K562 (cell line): ENCODE results near the gene EML6. TPM values are rescaled to one million over a fixed set of nuclear protein-coding genes. Genes with fewer than 3 reads are reported as not detected.

Experiments
- ATAC-seq: fragments of 200-7000 bp; cut with Tn5 transposase; 3 replicates; pipeline ENCODE4 v1.9.1; 2020; ENCODE audit warnings: moderate library complexity
- BruUV-seq: library from RNA; stranded (reverse); fragments of 400-500 nt; replicated peaks from 2 replicates; lab custom pipeline; 2021; lab: Mats Ljungman, UMichigan
- CTCF ChIA-PET: fragments of 300-600 bp; formaldehyde crosslinking; extraction: SDS; loops from one replicate; lab custom pipeline; 2021; ENCODE audit warnings: low intra/inter-chr PET ratio; lab: Yijun Ruan, JAX
- POLR2A ChIA-PET: fragments of 300-600, 350-650 bp; sonication (Branson Sonifier 250); formaldehyde crosslinking; extraction: SDS; loops from one replicate; lab custom pipeline; 2021; ENCODE audit warnings: antibody characterized with exemption, inconsistent platforms; lab: Yijun Ruan, JAX
- DNase-seq, 4 experiments: peaks; one replicate each; pipeline versions ENCODE4 v3.0.0 to v3.0.0-alpha.2; 2011 to 2018; ENCODE audit warnings: low spot score in 3 of 4, mixed read lengths in 3 of 4; ENCODE audit errors: extremely low read depth in 1 of 4
- FAIRE-seq: peaks from 2 replicates; lab custom pipeline; 2011; peaks lifted over from hg19 to GRCh38; lab: Jason Lieb, UNC
- H2AFZ ChIP-seq: 2 replicates; pipeline ENCODE4 v1.6.0; 2011; ENCODE audit warnings: low read depth, low read length, control low read depth, inconsistent platforms
- H3K27ac ChIP-seq: fragments of 200-600 bp; 3 replicates; pipeline ENCODE4 v1.8.0; 2011; ENCODE audit warnings: low read depth, mild to moderate bottlenecking, control low read depth, inconsistent platforms, low read length, moderate library complexity, mixed read lengths; ENCODE audit errors: extremely low read depth
- H3K27me3 ChIP-seq, 2 experiments: fragments of 300-600 bp in 1 of 2; 2 replicates in 1 of 2; 3 replicates in 1 of 2; pipeline versions ENCODE4 v1.6.0 to v1.8.0; 2011; ENCODE audit warnings: inconsistent platforms in 2 of 2, low read length in 2 of 2, mild to moderate bottlenecking in 1 of 2, mixed read lengths in 1 of 2, moderate library complexity in 1 of 2; ENCODE audit not compliant: control insufficient read depth in 2 of 2, insufficient read depth in 2 of 2
- H3K36me3 ChIP-seq: fragments of 300-600 bp; 3 replicates; pipeline ENCODE4 v1.8.0; 2011; ENCODE audit warnings: mild to moderate bottlenecking, low read length, inconsistent platforms; ENCODE audit not compliant: control insufficient read depth, insufficient read depth
- H3K4me1 ChIP-seq, 2 experiments: fragments of 200-600 bp in 1 of 2; replicated peaks in 1 of 2; 2 replicates in 1 of 2; 3 replicates in 1 of 2; pipeline versions ENCODE4 v1.5.1 to v1.8.0; 2011; ENCODE audit warnings: inconsistent platforms in 2 of 2, low read length in 2 of 2, mild to moderate bottlenecking in 1 of 2, mixed read lengths in 1 of 2, moderate library complexity in 1 of 2; ENCODE audit not compliant: control insufficient read depth in 2 of 2, insufficient read depth in 2 of 2
- H3K4me2 ChIP-seq: 2 replicates; pipeline ENCODE4 v1.6.1; 2011; ENCODE audit warnings: low read length, control low read depth, inconsistent platforms, mixed read lengths; ENCODE audit not compliant: insufficient read depth
- H3K4me3 ChIP-seq: fragments of 200-600 bp; sonication (generic), shearing (Covaris generic); 2 replicates; pipeline ENCODE4 v1.5.1; 2016; ENCODE audit warnings: control low read depth, inconsistent platforms
- H3K79me2 ChIP-seq: fragments of 200-600 bp; 3 replicates; pipeline ENCODE4 v1.8.0; 2011; ENCODE audit warnings: low read length, inconsistent platforms; ENCODE audit not compliant: control insufficient read depth, insufficient read depth
- H3K9ac ChIP-seq, 2 experiments: 2 replicates each; pipeline versions ENCODE4 v1.6.0 to v1.6.1; 2011; ENCODE audit warnings: low read depth in 2 of 2, low read length in 2 of 2, control low read depth in 1 of 2, inconsistent platforms in 1 of 2, mild to moderate bottlenecking in 1 of 2, mixed read lengths in 1 of 2; ENCODE audit not compliant: insufficient read depth in 1 of 2
- H3K9me1 ChIP-seq: one replicate; pipeline ENCODE4 v1.6.0; 2011; ENCODE audit warnings: inconsistent platforms, mild to moderate bottlenecking, low read length, moderate library complexity; ENCODE audit not compliant: control insufficient read depth, insufficient read depth
- H3K9me3 ChIP-seq: replicated peaks from 2 replicates; pipeline ENCODE4 v1.5.1; 2011; ENCODE audit warnings: low read depth, low read length, inconsistent platforms; ENCODE audit not compliant: control insufficient read depth, insufficient read depth
- H4K20me1 ChIP-seq: replicated peaks from 2 replicates; pipeline ENCODE4 v1.6.1; 2011; ENCODE audit warnings: low read length, inconsistent platforms, mixed read lengths; ENCODE audit not compliant: control insufficient read depth, insufficient read depth
- ADNP ChIP-seq: fragments of 200-800 bp; sonication (Bioruptor generic); IDR thresholded peaks from 2 replicates; pipeline ENCODE4 v1.6.1; 2016; ENCODE audit warnings: missing genetic modification characterization, missing compliant biosample characterization
- ARID1B ChIP-seq: fragments of 450-650 bp; IDR thresholded peaks from 2 replicates; pipeline ENCODE4 v1.6.1; 2016; ENCODE audit warnings: antibody characterized with exemption, mild to moderate bottlenecking, inconsistent platforms
- ASH1L ChIP-seq: fragments of 450-650 bp; IDR thresholded peaks from 2 replicates; pipeline ENCODE4 v1.6.1; 2018; ENCODE audit warnings: borderline replicate concordance, mild to moderate bottlenecking, low read depth; ENCODE audit not compliant: partially characterized antibody
- CAMTA2 ChIP-seq: fragments of 250-450 bp; sonication (Bioruptor Pico); conservative IDR thresholded peaks from 2 replicates; pipeline ENCODE4 v1.5.1; 2022
- EWSR1 ChIP-seq: fragments of 450-650 bp; IDR thresholded peaks from 2 replicates; pipeline ENCODE4 v1.6.1; 2018; ENCODE audit warnings: borderline replicate concordance, mild to moderate bottlenecking, low read depth, moderate library complexity; ENCODE audit not compliant: partially characterized antibody
- HDAC8 ChIP-seq: fragments of 450-650 bp; IDR thresholded peaks from 2 replicates; pipeline ENCODE4 v1.6.1; 2016; ENCODE audit warnings: mild to moderate bottlenecking, missing genetic modification characterization, moderate library complexity, missing compliant biosample characterization
- POLR3G ChIP-seq: IDR thresholded peaks from 2 replicates; pipeline ENCODE4 v1.6.1; 2011; ENCODE audit not compliant: insufficient read length, insufficient replicate concordance; ENCODE audit errors: extremely low read depth
- RB1 ChIP-seq: fragments of 450-650 bp; IDR thresholded peaks from 2 replicates; pipeline ENCODE4 v1.6.1; 2017; ENCODE audit warnings: low read depth, mild to moderate bottlenecking
- TCF7 ChIP-seq: sonication (generic); IDR thresholded peaks from 2 replicates; pipeline ENCODE4 v1.6.1; 2016; ENCODE audit warnings: antibody characterized with exemption, borderline replicate concordance
- TOE1 ChIP-seq, 2 experiments: fragments of 450-650 bp in 1 of 2; sonication (generic) in 1 of 2; formaldehyde crosslinking in 1 of 2; IDR thresholded peaks; 2 replicates each; pipeline versions ENCODE4 v1.7.1 to v1.8.0; 2016 to 2022; ENCODE audit warnings: borderline replicate concordance in 2 of 2, mild to moderate bottlenecking in 2 of 2, antibody characterized with exemption in 1 of 2, inconsistent platforms in 1 of 2, low read depth in 1 of 2, missing genetic modification reagents in 1 of 2, moderate library complexity in 1 of 2
- ZNF140 ChIP-seq: fragments of 250-450 bp; sonication (Bioruptor Pico); IDR thresholded peaks from 2 replicates; pipeline ENCODE4 v1.8.0; 2021; ENCODE audit warnings: moderate library complexity, mild to moderate bottlenecking, inconsistent platforms
- WGBS: fragments of 100-300 bp; shearing (Covaris generic); methylation state at CpG from one replicate; pipeline ENCODE4 v1.1.6; 2016; ENCODE audit warnings: low coverage, mixed read lengths; ENCODE audit not compliant: insufficient coverage; ENCODE audit errors: missing lambda C conversion rate; 5-methylcytosine and 5-hydroxymethylcytosine counted together
- in situ Hi-C: fragments of 300-500 bp; cut with MboI; formaldehyde crosslinking; loops from 4 replicates; pipeline ENCODE4 v1.15.0; 2018; ENCODE audit warnings: inconsistent platforms, mixed read lengths
- intact Hi-C: fragments of 100-400 bp; cut with micrococcal nuclease; formaldehyde crosslinking; loops from 2 replicates; pipeline ENCODE4 v1.14.2; 2022
- polyA plus RNA-seq, 8 experiments: library from polyadenylated mRNA; depleted of rRNA in 4 of 8; stranded (reverse) in 5 of 8; unstranded in 3 of 8; fragments of >200 nt; fragmentation: Nextera tagmentation in 2 of 8; fragmentation: Illumina TruSeq in 1 of 8; extraction: Ambion mirVana in 2 of 8; extraction: Trizol in 1 of 8; gene quantifications; 2 replicates each; pipeline versions ENCODE4 v1.2.1 to v1.2.3, GENCODE V29; 2011 to 2014; ENCODE audit warnings: inconsistent platforms in 1 of 8, missing spikeins in 1 of 8
- total RNA-seq, 7 experiments: library from RNA; depleted of rRNA in 6 of 7; stranded (reverse); fragments of >200 nt in 6 of 7; fragmentation: Illumina TruSeq in 2 of 7; extraction: Trizol in 2 of 7; gene quantifications; 2 replicates each; pipeline versions ENCODE4 v1.2.1 to v1.2.3, GENCODE V29; 2011 to 2021; ENCODE audit warnings: low replicate concordance in 1 of 7
- TF ChIP-seq, protein P1 (sequence below): fragments of 250-450 bp; sonication (Bioruptor Pico); IDR thresholded peaks from 2 replicates; pipeline ENCODE4 v1.8.0; 2021; ENCODE audit warnings: moderate library complexity, mild to moderate bottlenecking, inconsistent platforms
- TF ChIP-seq, protein P2 (sequence below): sonication (generic); formaldehyde crosslinking; IDR thresholded peaks from 2 replicates; pipeline ENCODE4 v1.8.1; 2023; ENCODE audit warnings: mild to moderate bottlenecking, missing genetic modification reagents

EML6 gene
- total and polyA plus RNA-seq, 9 of the 15 experiments (the other 6 are each of a cell fraction or from before 2014, with no cell fraction given): 0.07 to 0.56 (median 0.25) TPM

DNA sequence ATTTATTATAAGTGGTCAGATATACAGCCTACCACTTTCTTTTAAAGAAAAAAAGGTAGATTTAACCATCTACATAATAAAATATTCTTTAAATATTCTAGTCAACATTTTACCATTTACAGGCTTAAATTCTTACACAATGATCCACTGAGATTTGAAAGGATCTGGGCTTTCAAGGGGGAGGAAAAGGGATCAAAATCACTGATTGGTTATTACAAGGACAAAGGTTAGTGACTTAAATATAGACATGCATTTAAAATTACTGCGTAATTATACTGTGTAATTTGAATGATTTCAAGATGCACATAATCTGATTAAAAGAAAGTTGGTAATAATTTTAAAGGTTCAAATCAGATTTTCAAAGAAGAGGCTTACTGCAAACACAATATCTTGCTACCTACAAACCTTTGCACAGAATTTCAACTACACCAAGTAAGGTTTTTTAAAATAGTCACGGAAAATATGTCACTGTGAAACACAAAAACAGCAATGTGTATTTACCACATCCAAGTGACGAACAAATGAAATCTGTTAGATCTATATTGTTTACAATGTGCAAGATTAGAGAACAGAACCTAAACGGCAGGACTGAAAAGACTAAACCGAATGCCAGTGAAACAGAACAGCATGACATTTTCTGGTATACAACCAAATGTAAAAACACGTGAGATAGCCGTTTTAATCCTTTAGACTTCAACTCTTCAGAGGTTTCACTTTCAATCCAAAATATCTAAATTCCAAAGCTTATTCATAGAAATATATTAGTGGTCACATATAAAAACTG lies 286.0 kb downstream of the EML6 start (continued):
- TF ChIP-seq TOE1 (IDR thresholded peaks at IDR 0.05; ENCODE audit: borderline replicate concordance) (no peak), TOE1 (CRISPR knock-in tag; IDR thresholded peaks at IDR 0.05; ENCODE audit: borderline replicate concordance, low read depth) (no peak), ADNP (tag) (no peak)
- TF ChIP-seq, protein P1, sequence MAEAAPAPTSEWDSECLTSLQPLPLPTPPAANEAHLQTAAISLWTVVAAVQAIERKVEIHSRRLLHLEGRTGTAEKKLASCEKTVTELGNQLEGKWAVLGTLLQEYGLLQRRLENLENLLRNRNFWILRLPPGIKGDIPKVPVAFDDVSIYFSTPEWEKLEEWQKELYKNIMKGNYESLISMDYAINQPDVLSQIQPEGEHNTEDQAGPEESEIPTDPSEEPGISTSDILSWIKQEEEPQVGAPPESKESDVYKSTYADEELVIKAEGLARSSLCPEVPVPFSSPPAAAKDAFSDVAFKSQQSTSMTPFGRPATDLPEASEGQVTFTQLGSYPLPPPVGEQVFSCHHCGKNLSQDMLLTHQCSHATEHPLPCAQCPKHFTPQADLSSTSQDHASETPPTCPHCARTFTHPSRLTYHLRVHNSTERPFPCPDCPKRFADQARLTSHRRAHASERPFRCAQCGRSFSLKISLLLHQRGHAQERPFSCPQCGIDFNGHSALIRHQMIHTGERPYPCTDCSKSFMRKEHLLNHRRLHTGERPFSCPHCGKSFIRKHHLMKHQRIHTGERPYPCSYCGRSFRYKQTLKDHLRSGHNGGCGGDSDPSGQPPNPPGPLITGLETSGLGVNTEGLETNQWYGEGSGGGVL (CRISPR knock-in tag): no peak
- TF ChIP-seq, protein P2, sequence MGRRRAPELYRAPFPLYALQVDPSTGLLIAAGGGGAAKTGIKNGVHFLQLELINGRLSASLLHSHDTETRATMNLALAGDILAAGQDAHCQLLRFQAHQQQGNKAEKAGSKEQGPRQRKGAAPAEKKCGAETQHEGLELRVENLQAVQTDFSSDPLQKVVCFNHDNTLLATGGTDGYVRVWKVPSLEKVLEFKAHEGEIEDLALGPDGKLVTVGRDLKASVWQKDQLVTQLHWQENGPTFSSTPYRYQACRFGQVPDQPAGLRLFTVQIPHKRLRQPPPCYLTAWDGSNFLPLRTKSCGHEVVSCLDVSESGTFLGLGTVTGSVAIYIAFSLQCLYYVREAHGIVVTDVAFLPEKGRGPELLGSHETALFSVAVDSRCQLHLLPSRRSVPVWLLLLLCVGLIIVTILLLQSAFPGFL (CRISPR knock-in tag): no peak

DNA sequence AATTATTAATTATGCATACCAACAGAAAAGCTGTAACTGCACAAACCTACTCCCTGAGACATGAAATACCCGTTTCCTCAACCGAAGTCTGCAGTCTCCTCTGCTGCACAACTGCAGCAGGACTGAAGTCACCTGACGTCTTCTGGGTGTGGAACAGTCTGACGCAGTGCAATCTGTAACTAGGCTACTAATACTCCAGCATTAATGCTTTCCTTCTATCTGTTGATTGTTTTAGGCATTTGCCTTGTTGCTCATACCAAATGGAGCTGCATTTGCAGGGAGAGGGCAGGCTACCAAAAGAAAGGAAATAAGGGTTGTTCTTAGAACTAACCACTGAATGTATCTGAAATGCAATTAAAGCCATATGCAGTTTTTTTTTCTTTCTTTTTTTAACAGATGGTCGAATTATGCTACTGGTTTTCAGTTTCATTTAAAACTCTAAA lies 286.7 kb downstream of the EML6 start:
- H2AFZ ChIP-seq: no peak overlapping the region
- H3K4me2 ChIP-seq: 0 out of 2 replicates have a peak overlapping the region, but pooled peaks have one; percentile 15
- no peak overlapping the region for H3K27ac ChIP-seq
- H3K9me1 ChIP-seq: no peaks in the 10 kb centered on the region
- FAIRE-seq (peak; percentile 66), DNase-seq (peak in 2 of 4 experiments; percentile 30 to 57), ATAC-seq (peak; percentile 44)
- peaks cover 35% of the 10 kb centered on the region for H4K20me1 ChIP-seq
- in situ Hi-C loops: no loop called here
- WGBS: 23% methylated on average over 5 of the region's 5 CpGs
- CTCF ChIA-PET: no interaction called here
- H3K9me3 ChIP-seq: no peaks in the 10 kb centered on the region
- H3K9ac ChIP-seq: no peak overlapping the region
- peaks cover 0 to 60% of the 10 kb centered on the region in 2 experiments; a peak in 4 of 5 replicates for H3K4me1 ChIP-seq
- BruUV-seq: no TSS peak
- POLR2A ChIA-PET: interaction anchor here (0.7 to 1.2 kb wide), 2 partner anchors 15 to 55 kb away, joined by 3 read pairs; no protein-coding TSS in a partner anchor
- no peak overlapping the region for H3K4me3 ChIP-seq
- H3K79me2 ChIP-seq: peaks cover 100% of the 10 kb centered on the region
- intact Hi-C loops: loop anchor here (5.0 kb wide), 1 partner anchor 108 kb away; no protein-coding TSS in a partner anchor
- H3K27me3 ChIP-seq: no peaks in the 10 kb centered on the region
- peaks cover 14% of the 10 kb centered on the region for H3K36me3 ChIP-seq
- TF ChIP-seq RB1 (no peak), CAMTA2 (no peak), POLR3G (no peak), ASH1L (no peak), ARID1B (no peak), HDAC8 (tag) (no peak), ZNF140 (CRISPR knock-in tag) (no peak), TCF7 (no peak), EWSR1 (no peak)
